SK-N-MC (cell line): ENCODE measurements around the gene PITRM1.
"Not testable (repeated sequence)": the region's sequence is repeated elsewhere in the genome, so short reads cannot be mapped to it uniquely, and the experiment has no call there.

Experiments used
- DNase-seq: peaks from one replicate; pipeline ENCODE4 v3.0.0-alpha.2; 2011; ENCODE audit warnings: low read depth, low spot score
- H3K27ac ChIP-seq: fragments of 200-600 bp; sonication (generic); 2 replicates; pipeline ENCODE4 v1.5.1; 2016; ENCODE audit warnings: mixed run types
- H3K36me3 ChIP-seq: fragments of 200-600 bp; sonication (generic); 2 replicates; pipeline ENCODE4 v1.6.1; 2017; ENCODE audit warnings: antibody characterized with exemption, low read length, mixed read lengths; ENCODE audit not compliant: insufficient read depth
- H3K4me3 ChIP-seq: fragments of 200-600 bp; sonication (generic); 2 replicates; pipeline ENCODE4 v1.5.1; 2016
- H3K9ac ChIP-seq: fragments of 200-600 bp; sonication (generic); 2 replicates; pipeline ENCODE4 v1.8.0; 2017; ENCODE audit warnings: mixed run types, mixed read lengths; ENCODE audit not compliant: insufficient read length
- H3K9me3 ChIP-seq: fragments of 200-600 bp; sonication (generic); 2 replicates; pipeline ENCODE4 v1.6.1; 2017; ENCODE audit warnings: low read depth, mild to moderate bottlenecking, antibody characterized with exemption, low read length, moderate library complexity, mixed read lengths
- EZH2 ChIP-seq: fragments of 200-600 bp; sonication (generic); IDR thresholded peaks from one replicate; pipeline ENCODE4 v1.6.1; 2017; ENCODE audit warnings: antibody characterized with exemption
- FOXP2 ChIP-seq: optimal IDR thresholded peaks from 2 replicates; pipeline ENCODE3; 2011; ENCODE audit warnings: mild to moderate bottlenecking, moderate library complexity; ENCODE audit not compliant: insufficient read depth; ENCODE audit errors: extremely low read length, control extremely low read depth
- POLR2AphosphoS5 ChIP-seq: IDR thresholded peaks from 2 replicates; pipeline ENCODE4 v1.6.1; 2012; ENCODE audit warnings: mild to moderate bottlenecking, low read depth, low read length, borderline replicate concordance

PITRM1 gene

DNA sequence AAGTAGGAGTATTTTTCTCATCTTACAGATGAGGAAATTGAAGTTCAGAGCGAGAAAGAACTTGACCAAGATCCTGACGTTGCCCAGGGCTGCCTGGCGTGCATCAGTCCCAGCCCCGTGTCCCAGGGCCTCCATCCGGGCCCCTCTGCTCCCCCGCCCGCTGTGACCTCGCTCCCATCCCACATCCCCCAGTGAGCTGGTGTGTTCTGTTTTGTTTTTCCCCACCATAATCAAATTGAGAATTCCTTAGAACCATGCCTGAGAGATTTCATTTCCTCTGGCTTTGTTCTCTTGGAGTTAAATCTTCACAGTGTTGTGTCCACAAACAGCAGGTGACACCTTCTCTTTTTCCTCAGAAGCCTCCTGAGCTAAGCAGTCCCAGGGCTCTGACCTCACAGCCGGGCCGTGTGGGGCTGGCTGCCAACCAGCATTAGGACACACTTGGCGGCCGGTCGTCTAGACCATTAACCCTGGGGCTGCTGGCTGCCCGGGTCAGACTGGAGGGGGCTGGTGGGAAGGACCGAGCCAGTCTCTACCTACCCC lies 60.9 kb downstream of the PITRM1 start:
- Histone ChIP-seq H3K9me3 (no peaks in the 10 kb centered on the region), H3K4me3 (no peak overlapping the region), H3K36me3 (peaks cover 55% of the 10 kb centered on the region), H3K9ac (no peak overlapping the region), H3K27ac (no peak overlapping the region)
- DNase-seq = no peak
- TF ChIP-seq POLR2AphosphoS5 (no peak), FOXP2 (no peak), EZH2 (no peak)

DNA sequence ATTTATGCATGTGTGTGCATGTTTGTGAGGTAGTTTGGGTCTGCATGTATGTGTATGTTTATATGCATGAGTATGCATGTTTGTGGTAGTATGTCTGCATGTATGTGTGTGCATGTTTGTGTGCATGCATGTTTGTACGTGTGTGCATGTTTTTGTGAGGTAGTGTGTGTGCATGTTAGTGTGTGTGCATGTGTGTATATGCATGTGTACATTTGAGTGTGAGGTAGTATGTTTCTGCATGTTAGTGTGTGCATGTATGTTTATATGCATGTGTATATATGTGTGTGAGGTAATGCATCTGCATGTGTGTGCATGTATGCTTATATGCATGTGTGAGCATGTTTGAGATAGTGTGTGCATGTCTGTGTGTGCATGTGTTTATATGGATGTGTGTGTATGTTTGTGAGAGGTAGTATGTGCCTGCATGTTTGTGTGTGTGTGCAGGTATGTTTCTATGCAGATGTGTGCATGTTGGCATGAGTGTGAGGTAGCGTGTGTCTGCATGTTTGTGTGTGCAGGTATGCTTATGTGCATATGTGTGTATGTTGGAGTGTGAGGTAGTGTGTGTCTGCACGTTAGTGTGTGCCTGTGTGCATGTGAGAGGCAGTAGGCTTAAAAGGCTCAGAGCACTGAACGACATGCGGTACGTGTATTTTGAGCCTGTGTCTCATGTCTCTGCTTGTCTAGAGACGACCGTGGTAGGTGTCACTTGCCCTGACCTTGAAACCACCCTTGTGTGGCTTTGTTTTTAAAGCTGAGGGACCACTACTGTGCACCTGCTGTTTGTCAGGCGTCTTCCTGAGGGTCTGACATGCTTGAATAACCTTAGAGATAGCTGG lies 61.6 kb downstream of the PITRM1 start:
- no peak overlapping the region for H3K9ac ChIP-seq
- no peaks in the 10 kb centered on the region for H3K9me3 ChIP-seq
- no peak for DNase-seq
- peaks cover 48% of the 10 kb centered on the region for H3K36me3 ChIP-seq
- no peak overlapping the region for H3K27ac ChIP-seq
- TF ChIP-seq FOXP2 (no peak), POLR2AphosphoS5 (no peak), EZH2 (no peak)
- no peak overlapping the region for H3K4me3 ChIP-seq

DNA sequence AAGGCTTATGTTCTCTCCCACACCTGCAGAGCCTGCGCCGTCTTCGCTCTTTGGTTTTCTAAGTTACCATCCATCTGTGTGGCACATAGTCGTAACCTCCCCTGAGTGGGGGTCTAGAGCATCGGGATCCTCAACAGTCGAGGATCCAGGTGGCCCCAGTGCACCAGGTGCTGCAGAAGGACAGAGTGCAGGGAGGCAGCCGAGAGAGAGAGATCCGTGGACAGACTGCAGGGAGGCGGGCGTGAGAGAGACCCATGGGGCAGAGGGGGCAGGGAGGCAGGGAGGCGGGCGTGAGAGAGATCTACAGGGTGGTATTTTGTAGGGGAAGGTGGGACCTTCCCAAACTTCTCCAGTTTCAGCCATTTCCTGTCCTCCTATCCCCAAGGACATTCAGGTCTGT lies 62.9 kb downstream of the PITRM1 start:
- no peak overlapping the region for H3K27ac ChIP-seq
- peaks cover 51% of the 10 kb centered on the region for H3K36me3 ChIP-seq
- H3K9ac ChIP-seq = no peak overlapping the region
- no peak for TF ChIP-seq POLR2AphosphoS5
- TF ChIP-seq EZH2 = no peak
- no peak for TF ChIP-seq FOXP2
- no peak overlapping the region for H3K4me3 ChIP-seq
- H3K9me3 ChIP-seq = no peaks in the 10 kb centered on the region
- no peak for DNase-seq

DNA sequence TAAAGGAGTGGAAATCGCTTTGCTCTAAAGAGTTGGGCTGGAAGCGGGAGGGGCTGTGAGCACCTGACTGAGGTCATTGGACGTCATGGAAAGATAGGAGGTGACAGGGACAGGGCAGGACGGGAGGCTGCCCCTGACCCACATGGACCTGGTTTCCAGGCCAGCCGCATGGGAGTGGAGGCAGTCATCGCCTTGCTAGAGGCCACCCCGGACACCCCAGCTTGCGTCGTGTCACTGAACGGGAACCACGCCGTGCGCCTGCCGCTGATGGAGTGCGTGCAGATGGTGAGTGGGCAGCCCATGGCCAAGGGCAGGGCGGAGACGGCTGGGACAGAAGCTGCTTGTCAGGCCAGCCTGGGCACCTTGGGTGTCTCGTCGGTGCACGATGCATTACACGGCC lies 63.4 kb downstream of the PITRM1 start:
- no peaks in the 10 kb centered on the region for H3K9me3 ChIP-seq
- TF ChIP-seq POLR2AphosphoS5 (no peak), FOXP2 (no peak), EZH2 (no peak)
- no peak overlapping the region for H3K27ac ChIP-seq
- DNase-seq = no peak
- peaks cover 55% of the 10 kb centered on the region for H3K36me3 ChIP-seq
- H3K4me3 ChIP-seq = no peak overlapping the region
- no peak overlapping the region for H3K9ac ChIP-seq

DNA sequence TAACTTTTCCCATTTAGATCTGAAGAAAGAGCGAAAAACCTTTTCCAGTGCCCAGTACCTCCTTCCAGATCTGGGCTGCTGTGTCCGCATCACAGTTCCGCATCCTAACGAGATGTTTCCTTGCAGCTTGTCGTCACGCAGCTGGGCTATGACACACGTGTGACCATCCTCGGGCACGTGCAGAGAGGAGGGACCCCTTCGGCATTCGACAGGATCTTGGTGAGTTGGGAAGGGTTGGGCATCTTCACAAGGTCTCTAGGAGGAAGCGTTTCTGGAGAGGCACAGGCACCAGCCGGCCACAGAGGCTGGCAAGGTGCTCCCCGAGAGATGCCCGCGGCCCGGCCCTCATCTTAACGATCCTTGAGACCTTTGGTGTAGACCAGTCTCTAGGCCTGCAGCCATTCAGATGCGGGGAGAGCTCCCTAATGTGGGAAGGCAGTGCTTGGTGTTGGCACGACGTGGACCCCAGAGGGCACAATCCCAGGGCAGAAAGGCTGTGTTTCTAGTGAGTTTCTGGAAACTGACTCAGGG lies 63.9 kb downstream of the PITRM1 start:
- H3K4me3 ChIP-seq = no peak overlapping the region
- no peaks in the 10 kb centered on the region for H3K9me3 ChIP-seq
- TF ChIP-seq POLR2AphosphoS5 (no peak), FOXP2 (no peak), EZH2 (no peak)
- H3K36me3 ChIP-seq = peaks cover 58% of the 10 kb centered on the region
- no peak overlapping the region for H3K9ac ChIP-seq
- DNase-seq = no peak
- no peak overlapping the region for H3K27ac ChIP-seq

DNA sequence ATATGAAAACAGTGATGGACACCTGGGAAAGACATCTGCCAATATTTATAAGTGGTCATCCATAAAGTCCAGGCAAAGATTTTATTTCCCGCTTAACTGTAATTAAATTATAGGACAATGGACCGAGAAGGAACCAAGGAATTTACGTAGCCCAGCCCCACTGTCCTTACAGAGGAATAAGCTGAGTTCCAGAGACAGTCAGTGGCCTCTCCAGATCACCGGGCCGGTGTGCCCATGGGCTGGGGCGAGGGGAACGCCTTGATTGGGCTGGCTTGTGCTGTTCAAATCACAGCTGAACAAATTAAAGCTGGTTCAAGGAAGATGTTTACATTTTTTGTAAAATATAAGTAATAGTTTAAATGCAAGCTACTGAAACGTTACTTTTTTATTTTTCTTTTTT lies 64.5 kb downstream of the PITRM1 start:
- TF ChIP-seq EZH2 (no peak), POLR2AphosphoS5 (no peak), FOXP2 (no peak)
- H3K36me3 ChIP-seq = peaks cover 59% of the 10 kb centered on the region
- H3K4me3 ChIP-seq = no peak overlapping the region
- H3K9ac ChIP-seq = no peak overlapping the region
- no peak for DNase-seq
- H3K9me3 ChIP-seq = no peaks in the 10 kb centered on the region
- no peak overlapping the region for H3K27ac ChIP-seq

DNA sequence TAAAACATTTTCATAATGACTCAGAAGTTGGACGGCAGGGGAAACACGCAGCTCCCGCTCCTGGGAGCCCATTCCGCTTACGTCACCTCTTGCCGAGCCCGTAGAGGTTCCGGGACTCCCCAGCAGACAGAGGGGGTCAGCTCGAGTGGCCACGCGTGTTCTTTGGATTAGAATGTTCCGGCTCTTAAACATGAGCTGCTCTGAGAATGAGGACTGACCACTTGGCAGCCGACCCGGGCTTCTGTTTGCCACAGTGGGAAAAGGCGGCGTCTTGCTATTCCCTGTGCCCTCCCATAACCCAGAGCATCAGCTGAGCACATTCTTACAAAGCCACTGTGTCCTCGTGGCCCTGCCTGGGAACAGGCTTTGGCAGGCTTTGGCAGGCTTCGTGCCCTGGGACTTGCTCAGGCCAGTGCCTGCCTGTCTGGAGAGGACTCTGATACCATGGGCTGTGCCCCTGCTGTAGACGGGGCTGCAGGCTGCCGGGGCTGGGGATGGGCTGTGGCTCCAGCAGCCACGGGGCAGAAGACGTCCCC lies 65.1 kb downstream of the PITRM1 start:
- Histone ChIP-seq H3K27ac (no peak overlapping the region), H3K9ac (no peak overlapping the region), H3K4me3 (no peak overlapping the region), H3K9me3 (no peaks in the 10 kb centered on the region), H3K36me3 (peaks cover 60% of the 10 kb centered on the region)
- no peak for DNase-seq
- TF ChIP-seq FOXP2 (no peak), EZH2 (no peak), POLR2AphosphoS5 (no peak)

DNA sequence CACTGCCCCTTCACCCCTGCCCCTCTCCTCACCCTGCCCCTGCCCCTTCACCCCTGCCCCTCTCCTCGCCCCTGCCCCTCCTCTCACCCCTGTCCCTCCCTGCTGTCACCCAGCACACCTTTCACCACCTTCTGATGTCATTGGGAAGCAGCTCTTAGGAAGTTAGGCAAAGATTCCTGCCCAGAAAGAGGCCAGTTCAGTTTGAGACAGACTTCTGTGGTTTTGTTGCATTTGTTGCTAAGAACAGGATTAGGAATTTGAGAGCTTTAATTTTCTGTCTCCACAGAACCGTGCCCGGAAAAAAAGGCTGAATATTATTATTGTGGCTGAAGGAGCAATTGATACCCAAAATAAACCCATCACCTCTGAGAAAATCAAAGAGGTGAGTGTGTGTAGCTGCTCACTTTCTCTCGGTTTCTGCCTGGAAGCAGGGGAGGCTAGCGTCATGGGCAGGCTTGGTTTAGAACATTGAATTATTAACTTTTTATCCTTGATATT lies 65.6 kb downstream of the PITRM1 start:
- peaks cover 56% of the 10 kb centered on the region for H3K36me3 ChIP-seq
- no peak for DNase-seq
- no peak overlapping the region for H3K9ac ChIP-seq
- H3K4me3 ChIP-seq = no peak overlapping the region
- H3K27ac ChIP-seq = no peak overlapping the region
- no peaks in the 10 kb centered on the region for H3K9me3 ChIP-seq
- TF ChIP-seq FOXP2 (no peak), POLR2AphosphoS5 (no peak), EZH2 (no peak)

DNA sequence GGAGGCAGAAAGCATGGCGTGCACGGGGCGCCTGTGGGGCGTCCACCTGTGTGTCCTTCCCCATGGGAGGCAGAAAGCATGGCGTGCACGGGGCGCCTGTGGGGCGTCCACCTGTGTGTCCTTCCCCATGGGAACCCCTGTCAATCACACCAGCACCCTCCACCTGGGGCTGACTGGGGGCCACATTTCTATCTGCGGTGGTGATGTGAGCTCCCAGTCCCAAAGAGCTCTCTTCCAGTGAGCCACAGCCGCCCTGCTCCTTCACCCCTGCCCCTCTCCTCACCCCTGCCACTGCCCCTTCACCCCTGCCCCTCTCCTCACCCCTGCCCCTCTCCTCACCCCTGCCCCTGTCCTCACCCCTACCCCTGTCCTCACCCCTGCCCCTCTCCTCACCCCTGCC lies 66.3 kb downstream of the PITRM1 start:
- H3K27ac ChIP-seq, H3K4me3 ChIP-seq, H3K9me3 ChIP-seq, H3K9ac ChIP-seq, DNase-seq: not testable (repeated sequence)
- H3K36me3 ChIP-seq = peaks cover 55% of the 10 kb centered on the region
